ENCODE data around the gene VPS37D.
"Not testable (repeated sequence)": the region's sequence is repeated elsewhere in the genome, so short reads cannot be mapped to it uniquely, and the experiment has no call there.

The VPS37D gene

GRCh38 chr7:73667344-73668102, at the start of gene VPS37D:
Gene VPS37D, plus strand, starts transcription at chr7:73667831. Its CDS starts 128 bp downstream, at chr7:73667959.
- DNase-seq = peak; percentile 54

GRCh38 chr7:73618538-73618937, 49.1 kb upstream of the VPS37D start:
- DNase-seq = no peak

- not testable (repeated sequence) for DNase-seq
These were observed 48.2 kb upstream of the VPS37D start for GRCh38 chr7:73619394-73619793.

GRCh38 chr7:73621168-73622063, 46.2 kb upstream of the VPS37D start:
- DNase-seq = no peak

- DNase-seq = no peak
These were observed 45.1 kb upstream of the VPS37D start for GRCh38 chr7:73622527-73622908.

- DNase-seq = peak; percentile 15
These were observed 44.5 kb upstream of the VPS37D start for GRCh38 chr7:73622909-73623797.

- DNase-seq = peak; percentile 60
These were observed 43.6 kb upstream of the VPS37D start, which contains the start of gene MLXIPL for GRCh38 chr7:73623798-73624668. Gene MLXIPL, minus strand, starts transcription at chr7:73624522. Its CDS starts 30 bp downstream, at chr7:73624492.

- no peak for DNase-seq
These were observed 43.0 kb upstream of the VPS37D start for GRCh38 chr7:73624669-73625001.

- DNase-seq = no peak
These were observed 42.4 kb upstream of the VPS37D start for GRCh38 chr7:73625276-73625675.

GRCh38 chr7:73626814-73627213, 40.8 kb upstream of the VPS37D start:
- DNase-seq = no peak

GRCh38 chr7:73628504-73628903, 39.1 kb upstream of the VPS37D start:
- DNase-seq = no peak

GRCh38 chr7:73631558-73631957, 36.1 kb upstream of the VPS37D start:
- no peak for DNase-seq

- DNase-seq = no peak
These were observed 34.3 kb upstream of the VPS37D start for GRCh38 chr7:73633323-73633722.

- DNase-seq = no peak
These were observed 33.8 kb upstream of the VPS37D start for GRCh38 chr7:73633844-73634243.

- DNase-seq = no peak
These were observed 32.0 kb upstream of the VPS37D start for GRCh38 chr7:73635428-73636200.

- DNase-seq = no peak
These were observed 28.7 kb upstream of the VPS37D start for GRCh38 chr7:73638911-73639310.

GRCh38 chr7:73642834-73643233, 24.8 kb upstream of the VPS37D start:
- DNase-seq = no peak

GRCh38 chr7:73644688-73645286, 22.8 kb upstream of the VPS37D start:
- no peak for DNase-seq

GRCh38 chr7:73645643-73646174, 21.9 kb upstream of the VPS37D start:
- DNase-seq = no peak

Measured in DMS79 (cell line).